Femur (tissue), 1 donor: ENCODE data around the gene ANKRD49.
A peak's percentile ranks its signal among the peaks of the same experiment; 100 is the strongest.
"Not testable (repeated sequence)": the region's sequence is repeated elsewhere in the genome, so short reads cannot be mapped to it uniquely, and the experiment has no call there.

Experiments
- DNase-seq: peaks from one replicate; pipeline ENCODE4 v3.0.0-alpha.2; 2017

The ANKRD49 gene, protein sequence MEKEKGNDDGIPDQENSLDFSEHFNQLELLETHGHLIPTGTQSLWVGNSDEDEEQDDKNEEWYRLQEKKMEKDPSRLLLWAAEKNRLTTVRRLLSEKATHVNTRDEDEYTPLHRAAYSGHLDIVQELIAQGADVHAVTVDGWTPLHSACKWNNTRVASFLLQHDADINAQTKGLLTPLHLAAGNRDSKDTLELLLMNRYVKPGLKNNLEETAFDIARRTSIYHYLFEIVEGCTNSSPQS

DNA sequence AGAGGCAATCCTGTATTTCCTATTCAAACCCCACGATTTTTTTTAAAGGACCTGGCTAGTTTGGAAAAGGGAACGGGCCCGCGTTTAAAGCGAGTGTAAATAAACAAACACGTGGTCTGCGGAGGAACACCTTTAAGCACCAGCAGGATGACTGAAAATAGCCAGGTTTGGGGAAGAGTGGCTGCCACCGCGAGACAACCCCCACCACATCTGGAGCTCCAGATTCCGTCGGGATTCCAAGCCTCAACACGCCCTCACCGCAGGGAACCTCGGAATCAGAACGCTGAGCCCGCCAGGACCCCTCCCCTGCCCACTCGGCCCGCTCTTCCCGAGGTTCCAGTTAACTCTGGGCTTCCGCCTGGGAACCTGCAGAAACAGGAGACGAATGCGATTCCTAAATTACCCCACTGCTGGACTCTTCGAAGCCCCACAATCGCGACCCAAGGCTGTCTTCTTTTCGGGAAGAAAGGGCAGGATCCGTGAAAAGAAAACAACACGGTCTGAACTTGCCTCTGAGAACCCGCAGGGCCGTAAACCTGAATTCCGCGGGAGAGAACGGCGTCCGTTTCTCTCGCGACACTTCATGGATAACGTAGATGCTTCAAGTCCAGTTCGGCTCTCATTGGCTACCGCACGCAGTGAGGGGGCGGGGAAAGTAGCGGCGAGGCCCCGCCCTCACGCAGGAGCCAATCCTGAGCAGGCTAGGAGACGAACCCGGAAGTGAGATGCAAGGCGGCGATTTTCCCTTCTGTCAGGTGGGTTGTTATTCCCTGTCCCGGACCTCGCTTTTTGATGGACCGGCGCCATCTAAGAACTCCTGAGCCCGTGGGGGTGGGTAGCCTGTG is at the start of gene ANKRD49, which contains the start of gene MRE11:
Gene ANKRD49 (plus strand): TSS at position 704 of the 845 bp plus-strand sequence. CDS start 2,710 bp downstream, outside the sequence.
Gene MRE11 (minus strand): TSS at position 564 of the 845 bp plus-strand sequence. CDS start 1,043 bp downstream, outside the sequence.
- peak; percentile 99 for DNase-seq

DNA sequence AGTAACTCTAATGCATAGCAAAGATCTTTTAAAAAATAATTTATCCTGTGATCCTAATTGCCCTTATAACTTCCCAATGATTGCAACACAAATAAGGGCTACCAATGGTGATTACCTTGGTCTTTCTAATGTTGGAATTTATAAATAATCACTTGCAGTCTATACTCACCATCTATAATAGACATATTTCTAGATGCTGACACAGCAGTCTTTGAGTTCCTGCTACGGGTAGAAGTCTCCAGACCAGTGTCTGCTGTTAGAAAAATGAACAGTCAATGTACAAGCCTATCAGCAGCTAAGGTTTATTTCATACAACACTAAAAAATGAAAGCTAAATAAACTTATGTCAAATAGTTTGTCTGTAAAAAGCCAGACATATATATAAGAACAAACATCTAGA is 48.1 kb upstream of the ANKRD49 start:
- no peak for DNase-seq

- no peak for DNase-seq
These were observed 46.6 kb upstream of the ANKRD49 start for GRCh38 chr11:94447149-94447548.

DNA sequence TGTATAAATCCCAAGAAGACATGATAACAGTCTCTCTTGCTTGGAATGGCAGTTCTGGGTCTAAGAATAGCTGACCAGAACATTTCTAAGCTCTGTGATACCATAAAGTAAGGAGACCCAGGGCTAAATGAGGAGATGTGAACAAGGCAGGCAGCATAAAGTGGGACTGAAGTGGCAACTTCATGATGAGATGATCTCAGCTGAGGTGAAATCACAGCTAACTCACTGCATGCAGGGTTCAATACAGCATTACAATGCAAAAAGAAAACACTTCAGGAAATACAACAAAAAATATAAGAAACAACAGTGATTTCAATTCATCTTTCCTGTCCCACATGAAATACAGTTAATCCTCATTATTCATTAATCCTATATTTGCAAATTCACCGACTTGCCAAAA is 44.8 kb upstream of the ANKRD49 start:
- DNase-seq, result no peak

DNA sequence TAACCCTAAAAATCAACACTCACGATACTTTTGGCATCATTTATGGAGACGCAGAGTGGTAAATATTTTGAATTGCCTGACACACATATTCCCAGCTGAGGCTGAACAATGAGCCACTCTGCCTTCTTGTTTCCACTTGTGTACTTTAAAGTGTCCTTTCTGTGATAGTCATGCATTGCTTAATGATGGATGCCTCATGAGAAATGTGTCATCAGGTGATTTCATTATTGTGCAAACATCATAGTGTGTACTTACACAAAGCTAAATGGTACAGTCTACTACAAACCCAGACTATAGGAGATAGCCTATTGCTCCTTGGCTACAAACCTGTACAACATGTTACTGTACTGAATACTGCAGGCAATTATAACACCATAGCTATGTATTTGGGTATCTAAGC is 44.3 kb upstream of the ANKRD49 start:
- DNase-seq, result no peak

DNA sequence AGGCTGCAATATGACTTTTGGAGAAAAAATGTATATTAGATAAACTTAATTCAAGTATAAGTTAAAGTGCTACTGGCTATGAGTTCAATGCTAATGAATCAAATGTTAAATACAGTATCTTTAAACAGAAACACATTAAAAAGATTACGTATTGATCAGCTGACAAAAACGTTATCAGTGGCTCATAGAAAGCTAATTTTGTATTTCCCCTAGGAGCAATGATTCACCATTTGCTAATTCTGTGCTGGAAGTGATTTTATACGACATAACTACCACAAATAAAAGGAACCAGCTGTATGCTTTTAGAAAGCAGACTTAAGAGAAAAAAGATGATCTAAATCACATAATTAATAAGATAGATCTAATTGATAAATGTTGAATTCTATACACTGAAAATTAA is 43.7 kb upstream of the ANKRD49 start:
- no peak for DNase-seq

DNA sequence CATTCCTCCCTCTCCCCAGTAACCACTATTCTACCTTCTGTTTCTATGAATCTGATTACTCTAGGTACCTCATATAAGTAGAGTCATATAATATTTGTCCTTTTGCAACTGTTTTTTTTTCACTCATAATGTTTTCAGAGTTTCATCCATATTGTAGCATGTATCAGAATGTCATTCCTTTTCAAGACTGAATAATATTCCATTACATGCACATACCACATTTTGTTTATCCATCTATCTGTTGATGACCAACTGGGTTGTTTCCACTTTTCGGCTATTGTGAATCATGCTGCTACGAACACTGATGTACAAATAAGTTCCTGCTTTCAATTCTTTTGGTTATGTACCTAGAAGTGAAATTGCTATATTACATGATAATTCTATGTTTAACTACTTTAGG is 40.8 kb upstream of the ANKRD49 start:
- DNase-seq, result no peak

DNA sequence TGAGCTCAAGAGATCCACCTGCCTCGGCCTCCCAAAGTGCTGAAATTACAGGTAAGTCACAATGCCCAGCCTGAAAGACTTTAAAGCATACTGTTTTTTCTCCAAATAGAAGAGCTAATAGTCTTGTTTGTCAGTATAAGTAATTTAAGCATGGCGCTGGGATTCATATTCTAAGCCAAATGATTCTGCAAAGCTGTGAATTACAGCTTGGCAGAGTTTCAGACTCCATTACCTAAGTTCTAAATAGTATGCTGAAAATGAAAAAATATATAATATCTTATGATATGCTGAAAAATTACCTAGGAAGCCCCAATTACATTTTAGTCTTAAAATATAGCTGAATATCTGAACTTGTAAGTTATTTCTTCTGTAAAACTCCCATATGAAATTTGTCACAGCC is 39.5 kb upstream of the ANKRD49 start:
- no peak for DNase-seq

DNA sequence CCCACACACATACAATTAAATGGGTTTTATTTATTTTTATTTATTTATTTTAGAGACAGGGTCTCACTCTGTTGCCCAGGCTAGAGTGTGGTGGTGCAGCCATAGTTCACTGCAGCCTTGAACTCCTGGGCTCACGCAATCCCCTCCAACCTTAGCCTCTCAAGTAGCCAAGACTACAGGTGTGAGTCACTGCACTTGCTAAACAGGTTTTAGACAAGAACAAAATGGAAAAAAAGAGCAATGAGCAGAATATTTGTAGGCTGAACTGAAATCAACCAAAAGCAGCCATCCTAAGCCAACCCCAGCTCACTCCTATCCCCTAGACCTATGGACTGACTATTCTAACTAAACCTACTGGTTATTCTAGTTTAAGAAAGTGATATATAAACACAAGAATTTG is 37.9 kb upstream of the ANKRD49 start:
- no peak for DNase-seq

GRCh38 chr11:94457118-94458029 is 36.4 kb upstream of the ANKRD49 start:
- no peak for DNase-seq

DNA sequence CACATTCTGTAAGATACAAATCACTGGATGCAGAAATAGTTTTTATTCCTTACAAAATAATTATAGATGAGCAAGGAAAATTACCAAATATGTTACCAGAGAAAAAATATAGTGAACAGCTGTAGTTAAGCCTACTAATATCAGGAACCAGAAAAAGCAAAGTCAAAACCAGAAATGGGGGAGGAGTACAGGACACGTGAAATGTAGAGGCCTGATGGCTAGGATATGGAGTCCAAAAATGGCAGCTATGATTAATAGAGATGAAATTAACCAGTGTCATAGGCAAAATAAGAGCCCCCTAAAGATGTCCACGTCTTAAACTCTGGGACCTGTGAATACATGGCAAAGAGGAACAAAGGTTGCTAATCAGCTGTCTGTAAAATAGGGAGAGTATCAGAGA is 34.2 kb upstream of the ANKRD49 start:
- no peak for DNase-seq

- DNase-seq, result no peak
These were observed 24.4 kb upstream of the ANKRD49 start for GRCh38 chr11:94469416-94469815.

DNA sequence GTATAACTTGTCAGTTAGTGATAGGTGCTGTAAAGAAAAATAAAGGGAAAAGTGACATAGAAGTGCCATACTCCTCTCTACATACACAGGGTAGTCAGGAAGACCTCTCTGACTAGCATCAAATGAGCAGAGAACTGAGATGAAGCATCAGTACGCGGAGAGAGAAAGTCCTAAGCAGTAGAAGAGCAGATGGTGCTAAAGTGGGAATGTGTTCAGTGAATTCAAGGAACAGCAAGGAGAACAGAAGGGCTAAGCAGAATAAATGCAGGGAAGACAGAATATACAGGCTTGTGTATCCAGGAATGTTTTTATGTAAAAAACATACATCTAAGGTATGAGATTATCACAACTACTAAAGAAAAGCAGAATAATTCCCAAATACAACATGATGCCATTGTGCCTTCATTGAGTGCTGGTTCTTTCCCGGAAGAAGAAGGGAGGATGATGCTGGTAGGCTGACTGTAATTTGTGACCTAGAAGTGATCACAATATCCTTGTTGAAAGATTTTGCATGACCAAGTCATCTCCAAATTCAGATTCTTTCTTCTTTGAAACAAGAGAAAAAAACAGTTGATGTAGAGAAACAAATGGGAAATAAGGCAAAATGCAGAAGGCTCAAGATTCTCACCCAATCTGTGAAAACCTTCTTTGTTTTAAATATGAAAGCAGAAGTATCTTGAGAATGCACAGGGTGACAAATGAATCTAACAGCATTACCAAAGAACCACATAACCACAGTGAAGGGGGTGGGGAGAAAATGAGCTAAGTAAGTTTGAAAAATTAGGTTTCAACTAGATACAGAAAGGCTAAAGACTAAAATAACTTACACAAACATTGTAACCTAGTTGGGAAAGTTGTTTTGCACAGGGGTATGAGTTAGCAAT is 20.6 kb upstream of the ANKRD49 start:
- DNase-seq, result no peak

DNA sequence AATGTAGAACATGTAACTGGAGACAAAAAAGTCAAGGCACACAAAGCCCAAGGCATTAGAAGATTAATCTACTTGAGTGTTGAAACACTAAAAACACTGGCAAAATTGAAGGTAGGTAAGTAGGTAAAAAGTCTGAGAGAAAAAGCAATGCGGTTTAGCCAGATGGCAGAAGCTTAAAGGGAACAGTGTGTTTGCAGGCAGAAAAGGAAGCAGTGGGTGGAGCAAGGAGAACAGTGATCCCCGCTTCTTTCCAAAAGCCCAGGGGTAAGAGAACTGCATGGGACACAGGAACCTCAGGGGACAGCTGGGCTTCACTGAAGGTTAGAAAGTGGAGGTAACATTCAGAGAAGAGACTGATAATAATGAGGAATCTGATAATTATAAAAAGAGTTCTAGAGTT is 16.2 kb upstream of the ANKRD49 start:
- DNase-seq, result no peak

DNA sequence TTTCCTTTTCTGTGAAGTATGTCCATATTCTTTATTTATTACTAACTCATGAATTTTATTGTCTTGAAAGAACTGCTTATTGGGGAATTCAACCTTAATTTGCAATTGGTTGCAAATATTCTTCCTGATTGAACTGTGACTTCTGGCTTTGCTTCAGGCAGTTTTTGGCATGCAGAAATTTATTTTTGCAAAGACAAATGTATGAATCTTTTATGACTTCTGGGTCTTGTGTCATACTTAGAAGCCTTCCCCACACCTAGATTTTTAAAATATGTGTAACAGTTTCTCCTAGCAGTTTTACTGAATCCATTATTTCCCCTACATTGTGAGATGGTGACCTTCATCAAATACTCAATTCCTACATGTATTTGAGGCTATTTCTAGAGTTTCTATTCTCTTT is 12.4 kb upstream of the ANKRD49 start:
- no peak for DNase-seq

GRCh38 chr11:94486068-94486467 is 7.7 kb upstream of the ANKRD49 start:
- DNase-seq, result no peak

GRCh38 chr11:94494126-94494680 is 419 bp downstream of the ANKRD49 start:
- no peak for DNase-seq

DNA sequence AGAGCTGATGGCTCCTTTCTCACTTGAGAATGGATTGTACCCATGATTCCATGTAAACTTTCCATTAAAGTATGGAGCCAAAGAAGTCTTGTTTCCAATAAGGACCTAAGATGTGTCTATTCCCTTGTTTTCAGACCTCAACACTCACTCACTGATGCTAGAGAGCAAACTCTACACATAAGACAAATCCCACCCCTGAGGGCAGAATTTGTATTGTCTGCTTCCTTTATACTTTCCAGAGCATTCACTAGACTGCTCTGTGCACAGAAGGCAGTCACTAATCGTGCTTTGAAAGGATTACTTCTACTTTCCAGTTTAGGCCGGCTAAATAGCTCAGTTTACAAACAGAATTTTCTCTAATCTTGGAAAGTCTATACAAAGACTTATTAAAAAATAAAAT is 6.4 kb downstream of the ANKRD49 start:
- no peak for DNase-seq

- no peak for DNase-seq
These were observed 7.7 kb downstream of the ANKRD49 start for GRCh38 chr11:94501522-94501921.

GRCh38 chr11:94504689-94505293 is 11.0 kb downstream of the ANKRD49 start:
- no peak for DNase-seq

DNA sequence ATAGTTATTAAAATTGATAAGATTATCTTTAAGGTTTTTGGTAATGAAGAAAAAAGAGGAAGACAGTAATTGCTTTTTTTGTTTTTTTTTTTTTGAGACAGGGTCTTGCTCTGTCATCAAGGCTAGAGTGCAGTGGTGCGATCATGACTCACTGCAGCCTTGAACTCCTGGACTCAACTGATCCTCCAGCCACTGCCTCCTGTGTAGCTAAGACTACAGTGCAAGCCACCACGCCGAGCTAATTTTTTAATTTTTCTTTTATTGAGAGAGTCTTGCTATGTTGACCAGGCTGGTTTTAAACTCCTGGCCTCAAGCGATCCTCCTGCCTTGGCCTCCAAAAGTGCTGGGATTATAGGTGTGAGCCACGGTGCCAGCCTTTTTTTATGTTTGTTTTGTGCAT is 12.7 kb downstream of the ANKRD49 start:
- DNase-seq, result not testable (repeated sequence)
